ENCODE data around the gene COX5A.
A peak's percentile ranks its signal among the peaks of the same experiment; 100 is the strongest.

COX5A gene

GRCh38 chr15:74958320-74958907, 20.5 kb upstream of the COX5A start:
- no peak for DNase-seq (ENCODE audit: low read depth in 1 of 2, low spot score in 1 of 2)
- Histone ChIP-seq H3K27ac (replicated peaks) (no peak overlapping the region), H3K27me3 (ENCODE audit: insufficient read depth, poor library complexity, severe bottlenecking) (peaks cover 42% of the 10 kb centered on the region), H3K4me3 (replicated peaks; ENCODE audit: insufficient read depth, low read length) (no peak overlapping the region)
- TF ChIP-seq SPI1 (IDR thresholded peaks at IDR 0.05; ENCODE audit: borderline replicate concordance, low read depth) (no peak), POLR2AphosphoS5 (IDR thresholded peaks at IDR 0.05; ENCODE audit: low read depth) (no peak), REST (IDR thresholded peaks at IDR 0.05; ENCODE audit: insufficient replicate concordance, low read depth) (no peak), GABPA (IDR thresholded peaks at IDR 0.05; ENCODE audit: low read depth) (no peak), CTCF (IDR thresholded peaks at IDR 0.05; ENCODE audit: insufficient read depth, low read length) (no peak)

- DNase-seq (ENCODE audit: low read depth in 1 of 2, low spot score in 1 of 2) = no peak
- no peak overlapping the region for H3K27ac ChIP-seq (replicated peaks)
- peaks cover 42% of the 10 kb centered on the region for H3K27me3 ChIP-seq (ENCODE audit: insufficient read depth, poor library complexity, severe bottlenecking)
- H3K4me3 ChIP-seq (replicated peaks; ENCODE audit: insufficient read depth, low read length) = no peak overlapping the region; the same call in 1 of the 2 replicates
- TF ChIP-seq CTCF (IDR thresholded peaks at IDR 0.05; ENCODE audit: insufficient read depth, low read length) (no peak), REST (IDR thresholded peaks at IDR 0.05; ENCODE audit: insufficient replicate concordance, low read depth) (no peak), GABPA (IDR thresholded peaks at IDR 0.05; ENCODE audit: low read depth) (no peak), POLR2AphosphoS5 (IDR thresholded peaks at IDR 0.05; ENCODE audit: low read depth) (no peak), SPI1 (IDR thresholded peaks at IDR 0.05; ENCODE audit: borderline replicate concordance, low read depth) (no peak)
These were observed 19.7 kb upstream of the COX5A start for GRCh38 chr15:74957476-74958035.

- peak in 1 of 2 experiments; percentile 55 for DNase-seq (ENCODE audit: low read depth in 1 of 2, low spot score in 1 of 2)
- peak within 1 kb of the TSS; percentile 48 for H3K4me3 ChIP-seq (replicated peaks; ENCODE audit: insufficient read depth, low read length)
- H3K27ac ChIP-seq (replicated peaks) = no peak within 1 kb of the TSS
- TF ChIP-seq POLR2AphosphoS5 (IDR thresholded peaks at IDR 0.05; ENCODE audit: low read depth) = 0 out of 2 replicates have a peak, but pooled peaks have one; percentile 30
- TF ChIP-seq GABPA (IDR thresholded peaks at IDR 0.05; ENCODE audit: low read depth) = no peak
- H3K27me3 ChIP-seq (ENCODE audit: insufficient read depth, poor library complexity, severe bottlenecking) = peaks cover 42% of the 10 kb centered on the region
These were observed 19.0 kb upstream of the COX5A start, which contains the start of gene RPP25 for GRCh38 chr15:74956648-74957475. TSS of gene RPP25 (minus strand) at chr15:74956772. CDS start at chr15:74956583, 189 bp downstream.
